Measurements from ENCODE around the gene HAGHL.

- TF ChIP-seq CTCF (IDR thresholded peaks at IDR 0.05; ENCODE audit: borderline replicate concordance, extremely low read depth, low read length, poor library complexity, severe bottlenecking) (no peak), EZH2 (IDR thresholded peaks at IDR 0.05; ENCODE audit: borderline replicate concordance, low read depth, low read length, severe bottlenecking) (no peak)
Measured at GRCh38 chr16:726438-727290, at the start of gene HAGHL, which contains the start of gene CCDC78.
